SK-N-MC (cell line): Measurements from ENCODE around the gene TBL1X.

ENCODE experiments used
- EZH2 ChIP-seq: fragments of 200-600 bp; sonication (generic); IDR thresholded peaks from one replicate; pipeline ENCODE4 v1.6.1; 2017; ENCODE audit warnings: antibody characterized with exemption
- FOXP2 ChIP-seq: optimal IDR thresholded peaks from 2 replicates; pipeline ENCODE3; 2011; ENCODE audit warnings: mild to moderate bottlenecking, moderate library complexity; ENCODE audit not compliant: insufficient read depth; ENCODE audit errors: extremely low read length, control extremely low read depth
- POLR2AphosphoS5 ChIP-seq: IDR thresholded peaks from 2 replicates; pipeline ENCODE4 v1.6.1; 2012; ENCODE audit warnings: mild to moderate bottlenecking, low read depth, low read length, borderline replicate concordance

DNA sequence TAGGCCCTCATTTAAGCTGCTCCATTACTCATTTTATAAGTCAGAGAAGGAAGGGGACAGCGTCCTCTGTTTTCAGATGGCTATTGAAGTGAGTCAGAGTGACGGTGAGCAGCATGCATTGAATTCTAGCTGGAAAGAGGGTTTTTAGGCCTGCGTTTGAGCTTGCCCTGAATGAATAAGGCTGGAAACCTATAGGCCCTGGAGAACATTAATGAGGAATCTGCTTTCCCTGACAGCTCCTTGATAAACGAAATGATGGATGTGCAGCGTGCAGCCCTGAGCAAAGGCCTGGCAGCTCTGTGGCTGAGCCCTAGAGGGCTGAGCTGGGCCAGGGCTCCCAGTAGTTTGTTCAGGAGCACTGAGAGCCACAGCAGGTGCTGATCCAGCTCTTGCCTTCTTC, 33.4 kb downstream of the TBL1X start:
- TF ChIP-seq POLR2AphosphoS5 (no peak), EZH2 (no peak), FOXP2 (no peak)
